ENCODE measurements around the gene MRPL51. TPM values are rescaled to one million over a fixed set of nuclear protein-coding genes. Genes with fewer than 3 reads are reported as not detected.

MRPL51 gene
- total and polyA plus RNA-seq, 9 of the 15 experiments (the other 6 are each of a cell fraction or from before 2014, with no cell fraction given), result 127 to 727 (median 208) TPM

DNA sequence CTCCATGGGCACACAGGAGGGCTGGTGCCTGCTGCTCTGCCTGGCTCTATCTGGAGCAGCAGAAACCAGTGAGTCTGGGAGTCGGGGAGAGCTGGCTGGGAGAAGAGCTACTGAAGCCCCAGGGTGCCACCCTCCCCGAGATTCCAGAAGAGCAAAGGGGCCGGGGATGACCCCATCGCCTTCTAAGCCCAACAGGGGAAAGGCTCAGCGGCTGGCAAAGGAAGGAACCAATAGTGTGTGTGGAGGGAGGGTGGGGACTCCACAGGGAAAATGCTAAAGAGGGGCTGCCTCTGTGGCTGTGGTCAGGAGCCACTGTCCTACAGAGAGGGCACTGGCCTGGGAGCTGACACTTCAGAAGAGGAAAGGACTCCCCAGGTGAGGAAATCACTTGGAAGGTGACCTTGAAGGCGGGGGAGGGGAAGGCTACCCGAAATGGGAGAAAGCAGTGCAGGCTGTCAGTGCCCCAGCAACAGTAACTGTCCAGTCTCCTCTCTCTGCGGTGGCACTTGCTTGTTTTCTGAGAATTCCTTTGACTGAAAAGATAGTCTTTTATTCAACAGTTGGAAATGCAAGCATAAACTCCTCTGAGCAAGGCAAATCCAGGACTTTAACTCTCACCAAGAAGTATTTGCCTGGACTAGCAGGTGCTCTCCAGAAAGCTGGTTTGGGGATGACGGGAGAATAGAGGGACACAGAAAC lies 40.7 kb downstream of the MRPL51 start:
- ATAC-seq (peak; percentile 70), FAIRE-seq (no peak), DNase-seq (ENCODE audit: extremely low read depth in 1 of 4, low spot score in 3 of 4) (peak in 1 of 4 experiments; percentile 12)
- Histone ChIP-seq H3K9me1 (ENCODE audit: control insufficient read depth, insufficient read depth, low read length) (no peaks in the 10 kb centered on the region), H3K4me3 (peak overlapping the region; percentile 28), H4K20me1 (replicated peaks; ENCODE audit: control insufficient read depth, insufficient read depth, low read length) (no peaks in the 10 kb centered on the region), H2AFZ (ENCODE audit: low read depth, low read length) (peak overlapping the region; percentile 99), H3K27me3 (ENCODE audit: control insufficient read depth in 2 of 2, insufficient read depth in 2 of 2, low read length in 2 of 2) (no peaks in the 10 kb centered on the region), H3K36me3 (ENCODE audit: control insufficient read depth, insufficient read depth, low read length) (no peaks in the 10 kb centered on the region), H3K4me2 (ENCODE audit: insufficient read depth, low read length) (peak overlapping the region; percentile 77), H3K27ac (ENCODE audit: extremely low read depth, low read depth, low read length) (peak overlapping the region; percentile 75), H3K4me1 (replicated peaks in 1 of 2; ENCODE audit: control insufficient read depth in 2 of 2, insufficient read depth in 2 of 2, low read length in 2 of 2) (peaks cover 12 to 24% of the 10 kb centered on the region in 2 experiments; a peak in 4 of 5 replicates), H3K79me2 (ENCODE audit: control insufficient read depth, insufficient read depth, low read length) (no peaks in the 10 kb centered on the region), H3K9ac (ENCODE audit: insufficient read depth in 1 of 2, low read depth in 2 of 2, low read length in 2 of 2) (peak overlapping the region; percentile 60 to 91), H3K9me3 (replicated peaks; ENCODE audit: control insufficient read depth, insufficient read depth, low read depth, low read length) (no peaks in the 10 kb centered on the region)
- intact Hi-C loops (cut with micrococcal nuclease) (no loop called here), in situ Hi-C loops (cut with MboI) (loop anchor here (25.0 kb wide), 1 partner anchor 390 kb away; no protein-coding TSS in a partner anchor)
- 30% methylated on average over 4 of the region's 9 CpGs for WGBS (ENCODE audit: insufficient coverage, low coverage, missing lambda C conversion rate)
- TF ChIP-seq BACH1 (tag; IDR thresholded peaks at IDR 0.05), result no peak
- TF ChIP-seq TAF9B (IDR thresholded peaks at IDR 0.05; ENCODE audit: partially characterized antibody), result peak; percentile 2
- TF ChIP-seq KDM5B (IDR thresholded peaks at IDR 0.05; ENCODE audit: insufficient replicate concordance, low read depth, low read length), result peak; percentile 8
- TF ChIP-seq, protein P1, sequence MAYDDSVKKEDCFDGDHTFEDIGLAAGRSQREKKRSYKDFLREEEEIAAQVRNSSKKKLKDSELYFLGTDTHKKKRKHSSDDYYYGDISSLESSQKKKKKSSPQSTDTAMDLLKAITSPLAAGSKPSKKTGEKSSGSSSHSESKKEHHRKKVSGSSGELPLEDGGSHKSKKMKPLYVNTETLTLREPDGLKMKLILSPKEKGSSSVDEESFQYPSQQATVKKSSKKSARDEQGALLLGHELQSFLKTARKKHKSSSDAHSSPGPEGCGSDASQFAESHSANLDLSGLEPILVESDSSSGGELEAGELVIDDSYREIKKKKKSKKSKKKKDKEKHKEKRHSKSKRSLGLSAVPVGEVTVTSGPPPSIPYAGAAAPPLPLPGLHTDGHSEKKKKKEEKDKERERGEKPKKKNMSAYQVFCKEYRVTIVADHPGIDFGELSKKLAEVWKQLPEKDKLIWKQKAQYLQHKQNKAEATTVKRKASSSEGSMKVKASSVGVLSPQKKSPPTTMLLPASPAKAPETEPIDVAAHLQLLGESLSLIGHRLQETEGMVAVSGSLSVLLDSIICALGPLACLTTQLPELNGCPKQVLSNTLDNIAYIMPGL (CRISPR knock-in tag; IDR thresholded peaks at IDR 0.05), result no peak
- TF ChIP-seq ZNF324 (CRISPR knock-in tag; IDR thresholded peaks at IDR 0.05), result no peak
- no peak for TF ChIP-seq NR2C2 (CRISPR knock-in tag; IDR thresholded peaks at IDR 0.05)
- 0 out of 2 replicates have a peak, but pooled peaks have one; percentile 3 for TF ChIP-seq NR2C2 (tag; IDR thresholded peaks at IDR 0.05)
- TF ChIP-seq ESRRA (IDR thresholded peaks at IDR 0.05; ENCODE audit: borderline replicate concordance, low read depth), result peak; percentile 99
- 0 out of 2 replicates have a peak, but pooled peaks have one; percentile 10 for TF ChIP-seq GTF2E2 (tag; IDR thresholded peaks at IDR 0.05)
- TF ChIP-seq, protein P2, sequence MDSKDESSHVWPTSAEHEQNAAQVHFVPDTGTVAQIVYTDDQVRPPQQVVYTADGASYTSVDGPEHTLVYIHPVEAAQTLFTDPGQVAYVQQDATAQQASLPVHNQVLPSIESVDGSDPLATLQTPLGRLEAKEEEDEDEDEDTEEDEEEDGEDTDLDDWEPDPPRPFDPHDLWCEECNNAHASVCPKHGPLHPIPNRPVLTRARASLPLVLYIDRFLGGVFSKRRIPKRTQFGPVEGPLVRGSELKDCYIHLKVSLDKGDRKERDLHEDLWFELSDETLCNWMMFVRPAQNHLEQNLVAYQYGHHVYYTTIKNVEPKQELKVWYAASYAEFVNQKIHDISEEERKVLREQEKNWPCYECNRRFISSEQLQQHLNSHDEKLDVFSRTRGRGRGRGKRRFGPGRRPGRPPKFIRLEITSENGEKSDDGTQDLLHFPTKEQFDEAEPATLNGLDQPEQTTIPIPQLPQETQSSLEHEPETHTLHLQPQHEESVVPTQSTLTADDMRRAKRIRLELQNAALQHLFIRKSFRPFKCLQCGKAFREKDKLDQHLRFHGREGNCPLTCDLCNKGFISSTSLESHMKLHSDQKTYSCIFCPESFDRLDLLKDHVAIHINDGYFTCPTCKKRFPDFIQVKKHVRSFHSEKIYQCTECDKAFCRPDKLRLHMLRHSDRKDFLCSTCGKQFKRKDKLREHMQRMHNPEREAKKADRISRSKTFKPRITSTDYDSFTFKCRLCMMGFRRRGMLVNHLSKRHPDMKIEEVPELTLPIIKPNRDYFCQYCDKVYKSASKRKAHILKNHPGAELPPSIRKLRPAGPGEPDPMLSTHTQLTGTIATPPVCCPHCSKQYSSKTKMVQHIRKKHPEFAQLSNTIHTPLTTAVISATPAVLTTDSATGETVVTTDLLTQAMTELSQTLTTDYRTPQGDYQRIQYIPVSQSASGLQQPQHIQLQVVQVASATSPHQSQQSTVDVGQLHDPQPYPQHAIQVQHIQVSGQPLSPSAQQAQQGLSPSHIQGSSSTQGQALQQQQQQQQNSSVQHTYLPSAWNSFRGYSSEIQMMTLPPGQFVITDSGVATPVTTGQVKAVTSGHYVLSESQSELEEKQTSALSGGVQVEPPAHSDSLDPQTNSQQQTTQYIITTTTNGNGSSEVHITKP (IDR thresholded peaks at IDR 0.05; ENCODE audit: partially characterized antibody), result peak; percentile 78
- BruUV-seq (replicated peaks), result no TSS peak
- ChIA-PET CTCF (ENCODE audit: low intra/inter-chr PET ratio) (no interaction called here), POLR2A (interaction anchor here (1.0 to 2.6 kb wide), 5 partner anchors 8 to 41 kb away, joined by 3 to 14 read pairs (median 3); partner anchors contain the start of genes MRPL51 and VAMP1)
